OCI-LY7 (cell line): ENCODE measurements around the gene ZNF24. TPM values are rescaled to one million over a fixed set of nuclear protein-coding genes. Genes with fewer than 3 reads are reported as not detected.

ENCODE experiments used
- BruUV-seq: library from RNA; stranded (reverse); fragments of 400-500 nt; replicated peaks from 2 replicates; lab custom pipeline; 2021; lab: Mats Ljungman, UMichigan
- CTCF ChIA-PET: fragments of 300-600 bp; sonication (Branson Sonifier 250); formaldehyde crosslinking; loops from one replicate; lab custom pipeline; 2022; ENCODE audit warnings: antibody characterized with exemption; ENCODE audit not compliant: unreplicated experiment; lab: Charles Lee
- POLR2A ChIA-PET: fragments of 300-600 bp; sonication (Branson Sonifier 250); formaldehyde crosslinking; loops from one replicate; lab custom pipeline; 2022; ENCODE audit warnings: antibody characterized with exemption; lab: Charles Lee
- DNase-seq: peaks from one replicate; pipeline ENCODE4 v3.0.0-alpha.2; 2015; ENCODE audit warnings: low spot score
- H2AFZ ChIP-seq: fragments of 200-600 bp; sonication (generic), shearing (Covaris generic); 2 replicates; pipeline ENCODE4 v1.6.1; 2014; ENCODE audit warnings: mild to moderate bottlenecking, antibody characterized with exemption, low read length, moderate library complexity
- H3K27ac ChIP-seq: fragments of 200-600 bp; sonication (generic); 2 replicates; pipeline ENCODE4 v1.5.1; 2014; ENCODE audit warnings: mixed run types, low read depth, mild to moderate bottlenecking, moderate library complexity, low read length, inconsistent platforms; ENCODE audit not compliant: poor library complexity, severe bottlenecking
- H3K36me3 ChIP-seq: fragments of 200-600 bp; sonication (generic); 2 replicates; pipeline ENCODE4 v1.6.1; 2014; ENCODE audit warnings: mild to moderate bottlenecking, antibody characterized with exemption, low read length, moderate library complexity, mixed read lengths; ENCODE audit not compliant: insufficient read depth
- H3K4me1 ChIP-seq: fragments of 200-600 bp; sonication (generic); 2 replicates; pipeline ENCODE4 v1.5.1; 2014; ENCODE audit warnings: mild to moderate bottlenecking, low read length; ENCODE audit not compliant: insufficient read depth, poor library complexity, severe bottlenecking
- H3K4me2 ChIP-seq: fragments of 200-600 bp; sonication (generic); 2 replicates; pipeline ENCODE4 v1.6.1; 2014; ENCODE audit warnings: mild to moderate bottlenecking, low read length
- H3K4me3 ChIP-seq: fragments of 200-600 bp; sonication (generic); 2 replicates; pipeline ENCODE4 v1.5.1; 2014; ENCODE audit warnings: mild to moderate bottlenecking, low read depth, low read length; ENCODE audit not compliant: poor library complexity, severe bottlenecking
- H3K79me2 ChIP-seq: fragments of 200-600 bp; sonication (generic); 2 replicates; pipeline ENCODE4 v1.6.1; 2016; ENCODE audit warnings: low read depth, mild to moderate bottlenecking, low read length, moderate library complexity, mixed read lengths; ENCODE audit not compliant: insufficient read depth
- H3K9me2 ChIP-seq: fragments of 200-600 bp; sonication (generic); 2 replicates; pipeline ENCODE4 v1.6.1; 2016; ENCODE audit warnings: mild to moderate bottlenecking, low read length, mixed read lengths; ENCODE audit not compliant: insufficient read depth
- H3K9me3 ChIP-seq: fragments of 200-600 bp; sonication (generic); 2 replicates; pipeline ENCODE4 v1.6.1; 2014; ENCODE audit warnings: mild to moderate bottlenecking, mixed run types, low read length, mixed read lengths
- H4K20me1 ChIP-seq: fragments of 200-600 bp; sonication (generic); 2 replicates; pipeline ENCODE4 v1.6.1; 2014; ENCODE audit warnings: mild to moderate bottlenecking, antibody characterized with exemption, low read length, moderate library complexity, mixed read lengths; ENCODE audit not compliant: insufficient read depth
- EZH2phosphoT487 ChIP-seq: fragments of 200-600 bp; sonication (generic); IDR thresholded peaks from 2 replicates; pipeline ENCODE4 v1.6.1; 2018; ENCODE audit warnings: low read depth, borderline replicate concordance, mild to moderate bottlenecking, mixed run types, antibody characterized with exemption, low read length, moderate library complexity, mixed read lengths
- intact Hi-C: fragments of 100-400 bp; cut with micrococcal nuclease; formaldehyde crosslinking; loops from one replicate; pipeline ENCODE4 v1.10.0; 2022; ENCODE audit not compliant: unreplicated experiment
- total RNA-seq, 2 experiments: library from RNA; depleted of rRNA in 1 of 2; stranded (reverse); fragments of >200 nt in 1 of 2; shearing (Covaris generic) in 1 of 2; gene quantifications; 2 replicates each; pipeline ENCODE4 v1.2.3, GENCODE V29; 2014 to 2022
- TF ChIP-seq, protein P1 (sequence below): fragments of 200-600 bp; sonication (generic); conservative IDR thresholded peaks from 2 replicates; pipeline ENCODE4 v1.5.1; 2014; ENCODE audit warnings: mild to moderate bottlenecking, antibody characterized with exemption, low read length, moderate library complexity, mixed read lengths

Gene ZNF24
- total RNA-seq, 2 experiments from 2014 or later: 13.6 to 29.8 TPM

DNA sequence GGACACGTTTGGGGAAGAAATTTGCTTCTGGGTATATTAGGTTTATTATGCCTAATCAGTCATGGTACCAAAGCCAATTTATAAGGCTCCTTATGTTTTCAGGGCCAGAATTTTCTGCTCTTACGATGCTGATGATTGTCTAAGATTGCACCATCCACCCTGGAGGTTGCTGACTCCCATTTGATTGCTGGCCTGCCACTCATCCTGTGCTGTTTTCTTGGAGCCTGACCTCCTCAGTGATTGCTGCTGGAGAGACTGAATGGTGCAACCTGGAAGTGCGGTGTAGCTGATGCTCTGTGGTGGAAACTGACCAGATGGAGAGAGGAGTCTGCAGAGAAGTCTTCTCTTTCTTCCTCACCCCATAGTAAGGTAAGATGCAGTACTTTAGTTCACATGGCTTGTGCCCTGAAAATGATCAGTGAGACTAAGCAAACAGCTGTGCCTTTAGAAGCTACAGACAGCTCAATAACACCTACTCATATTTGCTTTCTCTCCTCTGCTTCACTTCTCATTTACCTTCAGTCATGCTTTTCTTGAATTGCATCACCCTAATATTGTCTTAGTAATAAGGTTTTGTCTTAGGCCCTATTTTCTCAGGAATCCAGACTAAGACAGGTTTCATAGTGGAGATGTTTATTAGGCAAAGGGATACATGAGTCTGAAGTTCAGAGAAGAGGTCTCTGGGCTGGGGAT is 17.4 kb downstream of the ZNF24 start:
- peaks cover 4% of the 10 kb centered on the region; the same call in 1 of the 2 replicates for H3K36me3 ChIP-seq
- no peak overlapping the region for H3K4me3 ChIP-seq
- no peak overlapping the region for H3K27ac ChIP-seq
- CTCF ChIA-PET: no interaction called here
- H4K20me1 ChIP-seq: no peaks in the 10 kb centered on the region
- no TSS peak for BruUV-seq
- H3K79me2 ChIP-seq: no peaks in the 10 kb centered on the region
- H2AFZ ChIP-seq: no peak overlapping the region
- no peaks in the 10 kb centered on the region for H3K9me2 ChIP-seq
- intact Hi-C loops: no loop called here
- DNase-seq: no peak
- POLR2A ChIA-PET: interaction anchor here (0.7 kb wide), 1 partner anchor 196 kb away, joined by 3 read pairs; no protein-coding TSS in a partner anchor
- H3K4me1 ChIP-seq: no peaks in the 10 kb centered on the region
- TF ChIP-seq, protein P1, sequence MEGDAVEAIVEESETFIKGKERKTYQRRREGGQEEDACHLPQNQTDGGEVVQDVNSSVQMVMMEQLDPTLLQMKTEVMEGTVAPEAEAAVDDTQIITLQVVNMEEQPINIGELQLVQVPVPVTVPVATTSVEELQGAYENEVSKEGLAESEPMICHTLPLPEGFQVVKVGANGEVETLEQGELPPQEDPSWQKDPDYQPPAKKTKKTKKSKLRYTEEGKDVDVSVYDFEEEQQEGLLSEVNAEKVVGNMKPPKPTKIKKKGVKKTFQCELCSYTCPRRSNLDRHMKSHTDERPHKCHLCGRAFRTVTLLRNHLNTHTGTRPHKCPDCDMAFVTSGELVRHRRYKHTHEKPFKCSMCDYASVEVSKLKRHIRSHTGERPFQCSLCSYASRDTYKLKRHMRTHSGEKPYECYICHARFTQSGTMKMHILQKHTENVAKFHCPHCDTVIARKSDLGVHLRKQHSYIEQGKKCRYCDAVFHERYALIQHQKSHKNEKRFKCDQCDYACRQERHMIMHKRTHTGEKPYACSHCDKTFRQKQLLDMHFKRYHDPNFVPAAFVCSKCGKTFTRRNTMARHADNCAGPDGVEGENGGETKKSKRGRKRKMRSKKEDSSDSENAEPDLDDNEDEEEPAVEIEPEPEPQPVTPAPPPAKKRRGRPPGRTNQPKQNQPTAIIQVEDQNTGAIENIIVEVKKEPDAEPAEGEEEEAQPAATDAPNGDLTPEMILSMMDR: no peak
- no peak for TF ChIP-seq EZH2phosphoT487
- no peak overlapping the region for H3K4me2 ChIP-seq
- H3K9me3 ChIP-seq: no peaks in the 10 kb centered on the region

DNA sequence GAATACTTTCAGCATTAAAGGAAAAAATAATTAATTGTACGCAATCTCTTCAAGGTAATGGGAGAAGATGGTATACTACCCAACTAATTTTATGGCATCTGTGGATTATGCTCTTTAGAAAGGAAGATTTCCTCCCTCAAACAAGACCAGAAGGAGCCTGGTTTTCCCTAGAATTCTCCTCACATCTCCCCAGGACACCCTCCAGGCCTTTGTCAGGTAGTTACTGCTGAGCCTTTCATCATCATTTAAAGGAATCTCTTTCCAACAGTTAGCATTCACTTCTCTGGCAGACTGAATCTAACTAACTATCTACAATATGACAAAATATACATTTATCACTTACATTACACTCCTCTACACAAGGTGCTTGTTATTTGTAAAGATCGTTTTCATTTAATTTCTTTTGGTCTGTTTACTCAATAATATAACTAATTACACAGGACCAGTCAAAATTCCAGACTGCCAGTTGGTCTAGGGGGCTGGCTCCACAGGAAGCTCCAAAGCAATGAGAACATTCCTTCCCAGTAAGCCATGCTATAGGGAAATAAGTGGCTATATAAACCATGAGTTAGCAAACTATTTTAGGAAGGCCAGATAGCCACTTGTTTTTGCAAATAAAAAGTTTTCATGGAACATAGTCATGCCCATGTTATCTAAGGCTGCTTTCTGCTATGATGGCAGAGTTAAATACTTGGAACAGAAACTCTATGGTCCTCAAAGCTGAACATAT is 19.1 kb downstream of the ZNF24 start:
- TF ChIP-seq EZH2phosphoT487: no peak
- TF ChIP-seq, protein P1: no peak
- CTCF ChIA-PET: no interaction called here

More for the DNA sequence above, 19.1 kb downstream of the ZNF24 start:
- Histone ChIP-seq H3K4me3 (no peak overlapping the region), H3K79me2 (no peaks in the 10 kb centered on the region), H3K4me2 (no peak overlapping the region), H3K9me3 (no peaks in the 10 kb centered on the region), H3K36me3 (no peaks in the 10 kb centered on the region), H3K9me2 (no peaks in the 10 kb centered on the region), H3K27ac (no peak overlapping the region), H4K20me1 (no peaks in the 10 kb centered on the region), H3K4me1 (no peaks in the 10 kb centered on the region), H2AFZ (no peak overlapping the region)
- POLR2A ChIA-PET: interaction anchor here (0.6 kb wide), 1 partner anchor 16 kb away, joined by 3 read pairs; no protein-coding TSS in a partner anchor
- no peak for DNase-seq
- BruUV-seq: no TSS peak
- intact Hi-C loops: no loop called here
